Ecto neural progenitor cell (in vitro differentiated cells): ENCODE data around the gene TEX22.

ENCODE experiments used
- DNase-seq: peaks from one replicate; pipeline ENCODE4 v3.0.0-alpha.2; 2018; ENCODE audit warnings: low spot score

The TEX22 gene

GRCh38 chr14:105456736-105457617, 58.6 kb downstream of the TEX22 start:
- no peak for DNase-seq

- no peak for DNase-seq
Measured at GRCh38 chr14:105458010-105458409, 59.7 kb downstream of the TEX22 start.

GRCh38 chr14:105458571-105458970, 60.2 kb downstream of the TEX22 start:
- DNase-seq: no peak

GRCh38 chr14:105460116-105460515, 61.8 kb downstream of the TEX22 start:
- no peak for DNase-seq

- no peak for DNase-seq
Measured at GRCh38 chr14:105460616-105461015, 62.3 kb downstream of the TEX22 start.

- no peak for DNase-seq
Measured at GRCh38 chr14:105461903-105462302, 63.6 kb downstream of the TEX22 start.
